Kidney (tissue), 14 donors: ENCODE data around the gene HOXA2. TPM values are rescaled to one million over a fixed set of nuclear protein-coding genes. Genes with fewer than 3 reads are reported as not detected.

Experiments used
- DNase-seq, 5 donors: peaks; one replicate each; pipeline ENCODE4 v3.0.0-alpha.2; 2013 to 2020
- FAIRE-seq: peaks from 2 replicates; lab custom pipeline; 2012; peaks lifted over from hg19 to GRCh38; lab: Jason Lieb, UNC
- H3K27ac ChIP-seq, 2 donors: one replicate each; pipeline ENCODE4 v1.7.0; 2013; ENCODE audit warnings: low read depth in 2 of 2, low read length in 2 of 2, inconsistent platforms in 1 of 2
- H3K27me3 ChIP-seq: one replicate; pipeline ENCODE4 v1.7.1; 2013; ENCODE audit warnings: low read length, inconsistent platforms; ENCODE audit not compliant: control insufficient read depth, insufficient read depth
- H3K36me3 ChIP-seq, 3 donors: one replicate each; pipeline versions ENCODE4 v1.7.0 to v1.7.1; 2013; ENCODE audit warnings: low read length in 3 of 3, control low read depth in 1 of 3, inconsistent platforms in 1 of 3; ENCODE audit not compliant: insufficient read depth in 3 of 3, control insufficient read depth in 2 of 3
- H3K4me1 ChIP-seq, 3 donors: one replicate each; pipeline versions ENCODE4 v1.7.0 to v1.7.1; 2013; ENCODE audit warnings: low read length in 3 of 3, inconsistent platforms in 1 of 3, low read depth in 1 of 3; ENCODE audit not compliant: control insufficient read depth in 2 of 3, insufficient read depth in 2 of 3
- H3K4me3 ChIP-seq, 3 donors: one replicate each; pipeline versions ENCODE4 v1.7.0 to v1.8.1; 2013; ENCODE audit warnings: low read length in 3 of 3, control low read depth in 1 of 3, inconsistent platforms in 1 of 3
- H3K9ac ChIP-seq, 3 donors: one replicate each; pipeline versions ENCODE4 v1.7.0 to v1.7.1; 2013; ENCODE audit warnings: low read length in 3 of 3, control low read depth in 1 of 3, inconsistent platforms in 1 of 3
- H3K9me3 ChIP-seq, 3 donors: one replicate each; pipeline versions ENCODE4 v1.7.0 to v1.7.1; 2013; ENCODE audit warnings: low read length in 3 of 3, control low read depth in 1 of 3, inconsistent platforms in 1 of 3; ENCODE audit not compliant: control insufficient read depth in 2 of 3, insufficient read depth in 1 of 3
- CTCF ChIP-seq: IDR thresholded peaks from 3 replicates; pipeline ENCODE4 v1.5.1; 2012; ENCODE audit warnings: mild to moderate bottlenecking, moderate library complexity, borderline replicate concordance; ENCODE audit not compliant: insufficient read depth; ENCODE audit errors: extremely low read depth
- intact Hi-C: fragments of 100-400 bp; cut with DNase I; formaldehyde crosslinking; loops from one replicate; pipeline ENCODE4 v1.11.1; 2022
- polyA plus RNA-seq: library from polyadenylated mRNA; stranded (reverse); fragments of 350-450 nt; fragmentation: Illumina TruSeq; extraction: RNeasy Lipid Tissue Mini Kit (QIAGEN cat#74804); gene quantifications from one replicate; pipeline ENCODE4 v1.2.3, GENCODE V29; 2014; ENCODE audit warnings: low read depth, low replicate concordance; ENCODE audit not compliant: insufficient read depth
- total RNA-seq: library from RNA; stranded (reverse); fragmentation: NEBNext Ultra II Directional; extraction: Animal tissue kit (Norgen Biotek cat#: 25700); gene quantifications from one replicate; pipeline ENCODE4 v1.2.1, GENCODE V29; 2021
- donor health status: control.
- donor health status: control.
- donor health status: control.
- donor health status: control.
- donor health status: control.
- donor health status: DM: yes; HTN: yes; CAD: no.
- donor health status: Normal renal cell carcinoma (clear cell type).

The HOXA2 gene
- total and polyA plus RNA-seq, 2 donors from 2014 or later = 1.3 to 2.9 TPM

- H3K9me3 ChIP-seq = no peaks in the 10 kb centered on the region
- no peaks in the 10 kb centered on the region for H3K27me3 ChIP-seq
- FAIRE-seq (no peak), DNase-seq (no peak)
- H3K4me3 ChIP-seq = no peak overlapping the region
- no peak overlapping the region for H3K27ac ChIP-seq
- H3K4me1 ChIP-seq = no peaks in the 10 kb centered on the region
- no peak overlapping the region for H3K9ac ChIP-seq
- H3K36me3 ChIP-seq = no peaks in the 10 kb centered on the region
- intact Hi-C loops = no loop called here
- TF ChIP-seq CTCF = no peak
Observed at GRCh38 chr7:27053153-27053552, 49.3 kb downstream of the HOXA2 start.

GRCh38 chr7:27051451-27051850, 51.0 kb downstream of the HOXA2 start:
- intact Hi-C loops = no loop called here
- Histone ChIP-seq H3K9ac (no peak overlapping the region), H3K4me3 (no peak overlapping the region), H3K36me3 (no peaks in the 10 kb centered on the region), H3K4me1 (no peaks in the 10 kb centered on the region), H3K27ac (no peak overlapping the region), H3K27me3 (no peaks in the 10 kb centered on the region), H3K9me3 (no peaks in the 10 kb centered on the region)
- FAIRE-seq = no peak
- DNase-seq = no peak
- TF ChIP-seq CTCF = no peak

Other genes with a start within 250 kb of the HOXA2 start
- gene SKAP2, start 238.1 kb downstream of the HOXA2 start, total RNA-seq = 75.8 TPM
- 20.0 TPM for gene SKAP2, start 238.1 kb downstream of the HOXA2 start, polyA plus RNA-seq
- 2.4 TPM for gene HOXA1, start 6.7 kb downstream of the HOXA2 start, total RNA-seq
- 1.1 TPM for gene HOXA1, start 6.7 kb downstream of the HOXA2 start, polyA plus RNA-seq
- gene HOXA4, start 28.1 kb upstream of the HOXA2 start, total RNA-seq = 11.2 TPM
- 13.0 TPM for gene HOXA4, start 28.1 kb upstream of the HOXA2 start, polyA plus RNA-seq
- gene HOXA5, start 41.0 kb upstream of the HOXA2 start, total RNA-seq = 38.0 TPM
- gene HOXA5, start 41.0 kb upstream of the HOXA2 start, polyA plus RNA-seq = 19.4 TPM
- gene HOXA6, start 45.1 kb upstream of the HOXA2 start, total RNA-seq = 22.0 TPM
- gene HOXA6, start 45.1 kb upstream of the HOXA2 start, polyA plus RNA-seq = 1.1 TPM
- 21.2 TPM for gene HOXA3, start 49.9 kb upstream of the HOXA2 start, total RNA-seq
- 6.3 TPM for gene HOXA3, start 49.9 kb upstream of the HOXA2 start, polyA plus RNA-seq
- 31.3 TPM for gene HOXA7, start 54.0 kb upstream of the HOXA2 start, total RNA-seq
- gene HOXA7, start 54.0 kb upstream of the HOXA2 start, polyA plus RNA-seq = 23.8 TPM
- gene HOXA9, start 62.9 kb upstream of the HOXA2 start, total RNA-seq = 36.8 TPM
- gene HOXA9, start 62.9 kb upstream of the HOXA2 start, polyA plus RNA-seq = 36.7 TPM
- gene HOXA10, start 71.6 kb upstream of the HOXA2 start, total RNA-seq = 16.3 TPM
- gene HOXA10, start 71.6 kb upstream of the HOXA2 start, polyA plus RNA-seq = 17.9 TPM
- gene HOXA11, start 82.5 kb upstream of the HOXA2 start, total RNA-seq = 5.2 TPM
- gene HOXA11, start 82.5 kb upstream of the HOXA2 start, polyA plus RNA-seq = 5.5 TPM
- gene HOXA13, start 97.4 kb upstream of the HOXA2 start, total RNA-seq = 0.44 TPM
- gene HOXA13, start 97.4 kb upstream of the HOXA2 start, polyA plus RNA-seq = 0.17 TPM
- gene EVX1, start 140.1 kb upstream of the HOXA2 start, total RNA-seq = not detected
- 0.62 TPM for gene EVX1, start 140.1 kb upstream of the HOXA2 start, polyA plus RNA-seq